ENCODE results near the gene RELN.

Gene RELN

DNA sequence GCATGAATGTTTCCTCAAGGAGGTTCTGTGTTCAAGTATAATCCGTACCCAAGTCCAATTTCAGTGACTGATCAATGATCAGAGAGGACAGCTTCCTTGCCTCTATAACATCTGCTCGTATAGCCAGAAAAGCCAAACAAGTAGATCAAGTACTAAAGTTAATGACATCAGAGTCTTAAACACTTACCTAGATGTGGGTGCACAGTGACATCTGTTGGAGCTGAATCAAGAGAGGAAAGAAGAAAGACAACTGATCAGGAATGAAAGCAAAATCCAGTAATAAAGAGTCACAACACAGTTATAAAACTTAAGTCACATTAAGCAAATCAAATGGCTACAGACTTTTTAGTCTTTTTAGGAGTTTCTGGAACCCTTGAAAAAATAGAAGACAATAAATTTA lies 236.5 kb downstream of the RELN start:
- in situ Hi-C loops (cut with HindIII; ENCODE audit: low pct_ligation_motif_present, low sequenced_read_pairs), result no loop called here

GRCh38 chr7:103751311-103751880 lies 238.1 kb downstream of the RELN start:
- Histone ChIP-seq H3K27me3 (replicated peaks) (no peaks in the 10 kb centered on the region), H3K27ac (no peak overlapping the region), H3K4me3 (ENCODE audit: low read depth, low read length) (no peak overlapping the region), H3K36me3 (replicated peaks) (no peaks in the 10 kb centered on the region)
- TF ChIP-seq CTCF (IDR thresholded peaks at IDR 0.05; ENCODE audit: low read depth, low read length, missing control alignments), result no peak
- in situ Hi-C loops (cut with HindIII; ENCODE audit: low pct_ligation_motif_present, low sequenced_read_pairs), result no loop called here
- DNase-seq, result no peak

More for the DNA sequence above, 236.5 kb downstream of the RELN start:
- H3K27ac ChIP-seq, result no peak overlapping the region
- H3K27me3 ChIP-seq (replicated peaks), result no peaks in the 10 kb centered on the region
- H3K36me3 ChIP-seq (replicated peaks), result no peaks in the 10 kb centered on the region
- peak; percentile 7 for DNase-seq
- H3K4me3 ChIP-seq (ENCODE audit: low read depth, low read length), result no peak overlapping the region
- TF ChIP-seq CTCF (IDR thresholded peaks at IDR 0.05; ENCODE audit: low read depth, low read length, missing control alignments), result peak; percentile 21

- TF ChIP-seq CTCF (IDR thresholded peaks at IDR 0.05; ENCODE audit: low read depth, low read length, missing control alignments), result no peak
- in situ Hi-C loops (cut with HindIII; ENCODE audit: low pct_ligation_motif_present, low sequenced_read_pairs), result no loop called here
Observed at GRCh38 chr7:103748680-103749079, 240.8 kb downstream of the RELN start.

DNA sequence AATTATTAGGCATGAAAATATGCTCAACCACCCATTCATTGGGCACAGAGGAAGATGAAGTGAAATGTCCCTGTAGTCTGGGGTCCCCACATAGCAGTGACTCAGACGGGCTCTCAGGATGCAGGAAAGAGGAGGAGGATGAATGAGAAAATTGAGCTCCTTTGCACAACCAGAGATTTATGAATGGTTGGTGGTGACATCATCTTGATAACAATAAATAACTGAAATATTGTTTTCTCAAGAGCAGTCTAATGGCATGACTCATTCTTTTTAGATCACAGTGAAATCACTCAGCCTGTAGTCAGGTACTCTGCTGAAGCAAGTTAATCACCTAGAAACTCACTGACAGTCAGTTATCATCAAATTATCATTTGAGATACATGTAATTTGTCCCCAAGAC lies 254.1 kb downstream of the RELN start:
- in situ Hi-C loops (cut with HindIII; ENCODE audit: low pct_ligation_motif_present, low sequenced_read_pairs), result no loop called here
- H3K27ac ChIP-seq, result no peak overlapping the region
- H3K4me3 ChIP-seq (ENCODE audit: low read depth, low read length), result no peak overlapping the region
- TF ChIP-seq CTCF (IDR thresholded peaks at IDR 0.05; ENCODE audit: low read depth, low read length, missing control alignments), result no peak
- peak; percentile 63 for DNase-seq
- no peaks in the 10 kb centered on the region for H3K36me3 ChIP-seq (replicated peaks)
- H3K27me3 ChIP-seq (replicated peaks), result no peaks in the 10 kb centered on the region

More at GRCh38 chr7:103748680-103749079, 240.8 kb downstream of the RELN start:
- Histone ChIP-seq H3K4me3 (ENCODE audit: low read depth, low read length) (no peak overlapping the region), H3K36me3 (replicated peaks) (no peaks in the 10 kb centered on the region), H3K27ac (no peak overlapping the region), H3K27me3 (replicated peaks) (no peaks in the 10 kb centered on the region)
- DNase-seq, result no peak

DNA sequence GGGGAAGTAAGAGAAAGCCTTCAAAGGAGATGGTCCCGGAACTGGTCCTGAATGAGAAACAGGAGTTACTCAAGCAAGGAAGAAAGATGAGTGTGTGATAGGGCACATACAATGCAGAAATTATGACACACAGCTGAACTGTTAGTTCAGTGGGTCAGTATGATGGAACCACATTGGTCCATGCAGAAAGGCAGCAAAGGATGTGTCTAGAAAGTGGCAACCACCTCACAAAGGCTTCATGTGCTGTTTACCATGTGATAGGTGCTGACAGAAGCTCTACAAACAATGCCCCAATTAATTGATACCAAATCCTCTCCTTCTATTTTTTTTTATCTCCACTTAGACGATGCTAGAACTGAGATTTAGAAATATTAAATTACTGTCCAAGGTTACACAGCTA lies 258.3 kb downstream of the RELN start:
- H3K36me3 ChIP-seq (replicated peaks), result no peaks in the 10 kb centered on the region
- in situ Hi-C loops (cut with HindIII; ENCODE audit: low pct_ligation_motif_present, low sequenced_read_pairs), result no loop called here

More for the DNA sequence above, 258.3 kb downstream of the RELN start:
- no peaks in the 10 kb centered on the region for H3K27me3 ChIP-seq (replicated peaks)
- no peak for TF ChIP-seq CTCF (IDR thresholded peaks at IDR 0.05; ENCODE audit: low read depth, low read length, missing control alignments)
- H3K27ac ChIP-seq, result no peak overlapping the region
- DNase-seq, result no peak
- H3K4me3 ChIP-seq (ENCODE audit: low read depth, low read length), result no peak overlapping the region
